ENCODE results near the gene SCN1A. TPM values are rescaled to one million over a fixed set of nuclear protein-coding genes. Genes with fewer than 3 reads are reported as not detected.

SCN1A gene
- total and polyA plus RNA-seq, 2 experiments from 2014 or later = 1.2 to 1.3 TPM

- no peaks in the 10 kb centered on the region for H3F3A ChIP-seq (replicated peaks; ENCODE audit: low read depth)
- Mint-ChIP-seq H3K9me3 (peaks cover 4% of the 10 kb centered on the region; the same call in 2 of the 3 replicates), H3K4me3 (no peak overlapping the region), H3K36me3 (ENCODE audit: low read depth) (no peaks in the 10 kb centered on the region), H3K4me1 (no peaks in the 10 kb centered on the region), H3K27me3 (ENCODE audit: insufficient read depth, low read depth, poor library complexity) (no peaks in the 10 kb centered on the region), H3K27ac (no peak overlapping the region)
- H3K4me1 ChIP-seq (ENCODE audit: insufficient read depth) = no peaks in the 10 kb centered on the region
- H3K27ac ChIP-seq (ENCODE audit: low read depth) = no peak overlapping the region
- DNase-seq (ENCODE audit: low spot score) (no peak), ATAC-seq (no peak)
- no peaks in the 10 kb centered on the region for H3K36me3 ChIP-seq (ENCODE audit: insufficient read depth)
- H3K27me3 ChIP-seq (ENCODE audit: insufficient read depth) = no peaks in the 10 kb centered on the region
- H3K4me3 ChIP-seq = no peak overlapping the region
- no peaks in the 10 kb centered on the region for H4K20me1 ChIP-seq (replicated peaks; ENCODE audit: insufficient read depth)
- TF ChIP-seq ZNF462 (CRISPR knock-in tag; IDR thresholded peaks at IDR 0.05) (no peak), NANOG (IDR thresholded peaks at IDR 0.05; ENCODE audit: borderline replicate concordance) (no peak), ZNF331 (CRISPR knock-in tag; IDR thresholded peaks at IDR 0.05; ENCODE audit: low read depth) (no peak), ZNF114 (CRISPR knock-in tag; IDR thresholded peaks at IDR 0.05) (no peak), ETS1 (IDR thresholded peaks at IDR 0.05) (no peak), EZH2 (IDR thresholded peaks at IDR 0.05; ENCODE audit: low read depth, unreplicated experiment) (no peak), POLR2AphosphoS5 (IDR thresholded peaks at IDR 0.05; ENCODE audit: low read depth) (no peak), STAT1 (IDR thresholded peaks at IDR 0.05; ENCODE audit: unreplicated experiment) (no peak), JUNB (IDR thresholded peaks at IDR 0.05; ENCODE audit: unreplicated experiment) (no peak), EZH2phosphoT487 (IDR thresholded peaks at IDR 0.05; ENCODE audit: unreplicated experiment) (no peak), CTCF (conservative IDR thresholded peaks at IDR 0.05; ENCODE audit: low read depth in 2 of 2) (no peak), CREB1 (CRISPR knock-in tag; IDR thresholded peaks at IDR 0.05; ENCODE audit: low read depth) (no peak), REST (IDR thresholded peaks at IDR 0.05; ENCODE audit: unreplicated experiment) (no peak)
- H3K9me2 ChIP-seq (ENCODE audit: insufficient read depth) = 0 out of 2 replicates have a peak, but pooled peaks cover 5% of the 10 kb centered on the region
- H3K4me2 ChIP-seq = no peak overlapping the region
- H3K79me2 ChIP-seq (replicated peaks; ENCODE audit: insufficient read depth) = no peaks in the 10 kb centered on the region
- no peak overlapping the region for H2AFZ ChIP-seq
Measured at GRCh38 chr2:166134252-166135151, 6.7 kb upstream of the SCN1A start.

Data from GM23338 (cell line).